ENCODE results near the gene PRKCB. TPM values are rescaled to one million over a fixed set of nuclear protein-coding genes. Genes with fewer than 3 reads are reported as not detected.

The PRKCB gene
- total RNA-seq, 1 donor from 2014 or later: 0.76 TPM

- ATAC-seq: no peak
Measured at GRCh38 chr16:23866621-23867020, 30.8 kb downstream of the PRKCB start.

- ATAC-seq: no peak
Measured at GRCh38 chr16:23867566-23867965, 31.8 kb downstream of the PRKCB start.

GRCh38 chr16:23868136-23868535, 32.4 kb downstream of the PRKCB start:
- ATAC-seq: no peak

- ATAC-seq: no peak
Measured at GRCh38 chr16:23869052-23869451, 33.3 kb downstream of the PRKCB start.

- no peak for ATAC-seq
Measured at GRCh38 chr16:23871924-23872323, 36.1 kb downstream of the PRKCB start.

GRCh38 chr16:23874613-23875294, 39.0 kb downstream of the PRKCB start:
- ATAC-seq: no peak

GRCh38 chr16:23876256-23876896, 40.6 kb downstream of the PRKCB start:
- no peak for ATAC-seq

- ATAC-seq: no peak
Measured at GRCh38 chr16:23877107-23878070, 41.6 kb downstream of the PRKCB start.

GRCh38 chr16:23879735-23880373, 44.1 kb downstream of the PRKCB start:
- ATAC-seq: no peak

- ATAC-seq: no peak
Measured at GRCh38 chr16:23889189-23889588, 53.4 kb downstream of the PRKCB start.

- ATAC-seq: no peak
Measured at GRCh38 chr16:23893986-23894385, 58.2 kb downstream of the PRKCB start.

GRCh38 chr16:23895052-23895451, 59.3 kb downstream of the PRKCB start:
- ATAC-seq: no peak

- ATAC-seq: no peak
Measured at GRCh38 chr16:23896832-23897821, 61.3 kb downstream of the PRKCB start.

- ATAC-seq: no peak
Measured at GRCh38 chr16:23898682-23899430, 63.1 kb downstream of the PRKCB start.

GRCh38 chr16:23899869-23900268, 64.1 kb downstream of the PRKCB start:
- no peak for ATAC-seq

- no peak for ATAC-seq
Measured at GRCh38 chr16:23900480-23901177, 64.8 kb downstream of the PRKCB start.

- no peak for ATAC-seq
Measured at GRCh38 chr16:23901178-23902033, 65.6 kb downstream of the PRKCB start.

GRCh38 chr16:23902034-23902747, 66.4 kb downstream of the PRKCB start:
- no peak for ATAC-seq
